ENCODE data around the gene SEMA5B.

SEMA5B gene

DNA sequence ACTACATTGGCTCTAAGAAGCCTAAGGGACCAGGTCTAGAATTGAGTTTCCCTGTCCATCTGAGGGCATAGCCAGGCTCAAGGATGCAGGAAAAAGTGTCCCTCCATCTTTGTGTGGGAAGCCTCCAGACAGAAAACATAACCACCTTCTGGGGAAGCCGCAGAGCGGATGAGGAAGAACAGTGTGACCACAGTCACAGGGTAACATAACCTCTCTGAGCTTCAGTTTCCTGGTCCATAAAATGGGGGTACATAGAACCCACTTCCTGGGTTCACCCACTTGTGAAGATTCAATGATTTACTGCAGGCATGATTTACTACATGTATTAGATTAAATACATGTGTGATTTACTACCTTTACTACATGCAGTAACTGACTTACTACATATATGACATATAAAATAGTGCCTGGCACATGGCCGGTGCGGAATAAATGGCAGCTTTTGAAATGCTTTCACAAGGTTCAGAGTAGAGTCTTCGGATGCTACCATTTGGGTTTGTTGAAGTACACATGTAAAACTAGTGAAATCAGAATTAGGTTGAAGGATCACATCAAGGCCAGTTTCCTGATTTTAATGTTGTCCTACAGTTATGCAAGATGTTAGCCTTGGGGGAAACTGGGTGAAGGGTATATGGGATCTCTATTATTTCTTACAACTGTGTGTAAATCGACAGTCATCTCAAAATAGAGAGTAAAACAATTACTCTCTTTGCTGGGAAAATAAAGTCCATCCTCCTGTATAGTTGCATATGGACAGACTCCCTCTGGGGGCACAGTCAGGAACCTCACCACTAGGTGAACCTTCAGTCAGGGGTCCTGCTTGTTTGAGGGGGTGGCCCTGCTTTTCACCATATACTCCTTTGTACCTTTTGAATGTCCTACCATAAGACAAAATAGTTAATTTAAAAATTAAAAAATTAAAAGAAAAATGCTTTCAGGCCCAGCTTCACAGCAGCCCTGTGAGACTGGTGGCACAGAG is 86.0 kb downstream of the SEMA5B start:
- DNase-seq: no peak

DNA sequence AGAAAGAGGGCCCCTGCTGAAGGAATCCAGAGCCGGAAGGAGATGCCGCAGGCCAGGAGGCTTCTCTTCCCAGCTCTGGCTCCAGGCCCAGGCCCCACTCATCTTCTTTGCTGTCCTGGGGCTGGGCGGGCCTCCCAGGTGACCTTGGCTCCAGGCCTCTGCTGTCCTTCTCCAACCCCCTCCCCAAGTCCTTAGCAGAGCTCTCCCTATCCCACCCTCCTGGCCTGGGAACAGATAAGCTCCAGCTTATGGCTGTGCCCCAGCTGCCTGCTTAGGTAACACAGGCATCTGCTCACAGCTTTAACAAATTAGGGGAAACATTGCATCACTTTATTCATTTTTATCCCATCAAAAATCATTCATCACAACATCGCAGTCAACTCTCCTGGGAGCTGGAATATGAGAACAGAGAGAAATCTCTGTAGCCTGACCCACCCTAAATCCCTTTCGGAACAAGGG is 86.9 kb downstream of the SEMA5B start:
- DNase-seq: no peak

DNA sequence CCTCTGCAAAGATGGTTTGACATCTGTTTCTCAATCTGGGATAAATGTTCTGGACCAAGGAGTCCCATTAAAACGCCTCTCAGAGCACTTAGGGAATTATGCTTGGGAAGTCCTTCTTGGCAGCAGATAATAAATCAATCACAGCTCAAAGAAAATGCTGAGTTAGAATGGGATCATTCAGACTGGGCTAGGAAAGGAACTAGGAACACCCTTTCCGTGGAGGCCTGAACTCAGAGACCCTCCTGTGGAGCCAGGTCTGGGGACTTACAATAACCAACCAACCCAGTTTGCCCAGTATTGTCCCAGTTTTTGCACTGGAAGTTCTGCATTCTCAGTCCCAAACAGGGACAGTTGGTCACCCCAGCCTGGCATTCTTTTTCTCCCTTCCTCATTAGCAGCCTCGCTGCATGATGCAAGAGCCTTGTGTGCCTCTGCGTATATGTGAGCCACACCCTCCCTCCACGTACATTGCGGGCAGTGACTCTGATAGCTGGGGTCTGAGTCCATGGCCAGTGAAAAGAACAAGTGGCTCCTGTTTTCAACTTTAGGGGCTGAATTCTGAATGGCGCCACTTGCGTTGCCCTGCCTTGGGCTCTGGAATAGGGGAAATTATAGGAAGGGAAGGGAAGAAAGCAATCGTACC is 88.7 kb downstream of the SEMA5B start:
- DNase-seq: no peak

DNA sequence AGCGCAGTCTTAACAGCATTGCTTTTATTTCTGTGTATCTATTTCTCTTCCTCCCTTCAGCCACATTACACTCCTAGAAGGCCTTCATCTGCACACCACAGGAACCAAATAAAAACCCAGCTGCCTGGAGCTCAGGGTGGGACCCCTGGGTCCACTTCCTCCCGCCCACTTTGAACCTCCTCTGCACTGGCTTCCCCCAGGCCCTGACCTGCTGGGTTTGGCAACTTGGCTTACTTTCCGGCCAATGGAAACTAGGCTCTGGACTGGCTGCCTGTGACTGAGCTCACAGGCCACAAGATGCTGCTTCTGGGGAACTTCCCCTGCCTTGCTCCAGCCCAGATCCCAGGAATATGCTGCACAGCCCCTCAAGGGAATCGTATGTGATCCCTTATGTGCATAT is 89.8 kb downstream of the SEMA5B start:
- DNase-seq: no peak

DNA sequence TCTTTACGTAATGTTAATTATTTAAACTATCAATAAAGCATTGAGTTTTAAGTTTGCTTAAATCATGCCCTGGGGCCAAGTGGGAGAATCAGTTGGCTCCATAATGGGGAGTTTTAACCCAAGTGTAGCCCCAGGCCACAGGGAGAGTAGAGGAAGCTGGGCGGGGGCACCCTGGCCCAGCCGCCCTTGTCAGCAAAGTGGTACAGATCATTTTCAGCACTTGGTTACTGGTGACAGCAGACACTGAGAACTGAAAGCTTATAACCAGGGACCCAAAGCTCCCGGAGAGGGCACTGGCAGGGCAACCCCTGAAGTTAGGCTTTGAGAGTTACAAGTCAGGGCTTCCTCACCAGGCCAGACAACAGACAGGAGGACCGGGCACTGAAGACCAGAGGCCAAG is 90.6 kb downstream of the SEMA5B start:
- DNase-seq: no peak

DNA sequence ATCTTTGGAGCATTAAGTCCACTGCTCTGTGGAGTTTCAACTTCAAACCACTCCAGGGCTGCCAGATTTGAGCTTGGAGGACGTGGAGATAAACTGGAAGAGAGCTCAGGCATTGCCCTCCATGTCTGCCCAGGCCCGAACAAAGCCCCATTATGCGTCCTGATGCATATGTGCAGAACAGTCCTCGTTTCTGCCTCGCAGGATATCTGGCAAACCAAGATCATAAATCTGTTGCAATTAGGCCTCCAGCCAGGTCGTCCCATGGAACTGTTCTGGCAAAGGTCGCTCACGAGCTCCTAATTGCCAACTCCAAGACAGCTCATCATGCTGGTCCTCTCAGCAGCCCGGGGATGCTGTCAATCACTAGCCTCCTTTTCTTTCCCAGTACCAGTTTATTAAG is 91.2 kb downstream of the SEMA5B start:
- DNase-seq: no peak

DNA sequence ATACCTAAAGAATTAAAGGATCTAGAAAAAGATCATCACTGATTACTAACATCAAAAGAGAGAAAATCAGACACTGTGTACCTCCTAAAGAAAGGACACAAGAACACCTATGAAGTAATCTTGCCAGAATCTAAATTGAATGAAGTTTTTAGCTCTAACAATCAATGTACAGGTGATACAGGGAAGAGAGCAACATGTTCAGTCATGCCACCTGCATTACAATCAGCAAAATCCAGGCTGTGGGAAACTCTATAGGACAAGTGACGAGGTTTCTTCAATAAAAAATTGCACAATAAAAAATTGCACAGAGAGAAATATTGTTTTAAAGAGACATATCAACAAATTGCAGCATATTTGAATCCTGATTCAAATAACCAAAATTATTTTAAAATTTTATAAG is 93.3 kb downstream of the SEMA5B start:
- no peak for DNase-seq

DNA sequence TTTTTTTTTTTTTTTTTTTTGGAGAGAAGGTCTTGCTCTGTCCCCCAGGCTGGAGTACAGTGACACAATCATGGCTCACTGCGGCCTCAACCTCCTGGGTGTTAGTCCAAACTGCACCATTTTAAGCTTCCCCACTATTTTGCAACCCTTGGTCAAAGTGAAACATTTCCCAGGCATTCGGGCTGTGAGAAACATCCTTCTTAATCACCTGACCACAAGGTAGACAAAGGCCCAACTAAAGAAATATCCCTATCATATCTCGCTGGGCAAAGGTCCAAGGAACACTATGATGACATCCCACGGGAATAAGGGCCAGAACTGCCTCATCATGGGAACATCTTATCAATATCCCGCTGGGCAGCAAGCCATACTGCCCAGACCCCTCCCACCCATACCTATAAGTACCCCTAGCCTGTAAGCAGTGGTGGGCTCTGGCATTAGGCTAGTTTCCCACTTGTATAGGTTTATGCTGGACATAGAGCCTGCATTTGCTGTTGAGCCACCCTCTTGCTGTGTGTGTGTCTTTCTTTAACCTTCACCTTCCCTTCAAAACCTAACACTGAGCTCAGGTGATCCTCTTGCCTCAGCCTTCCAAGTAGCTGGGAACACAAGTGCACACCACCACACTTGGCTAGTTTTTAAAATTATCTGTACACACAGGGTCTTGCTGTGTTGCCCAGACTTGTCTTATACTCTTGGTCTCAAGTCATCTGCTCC is 95.2 kb downstream of the SEMA5B start:
- DNase-seq: no peak

DNA sequence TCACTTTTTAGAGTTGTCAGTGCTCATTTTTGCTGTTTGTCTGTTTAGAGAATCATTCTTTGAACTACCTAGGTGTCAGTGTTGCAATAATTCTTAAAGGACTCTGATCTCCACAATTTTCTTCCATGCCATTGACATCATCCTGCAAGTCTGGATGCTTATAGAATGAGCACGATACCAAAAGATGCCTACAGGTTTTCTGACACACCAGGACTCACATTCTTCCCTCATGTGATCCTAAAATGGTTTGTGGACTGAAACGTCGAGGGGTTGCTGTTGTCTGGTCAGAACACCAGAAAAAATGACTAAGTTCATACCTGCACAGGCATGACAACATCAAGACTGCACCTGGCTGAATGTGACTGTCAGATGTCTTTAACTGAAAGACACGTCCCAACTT is 95.9 kb downstream of the SEMA5B start:
- DNase-seq: no peak

DNA sequence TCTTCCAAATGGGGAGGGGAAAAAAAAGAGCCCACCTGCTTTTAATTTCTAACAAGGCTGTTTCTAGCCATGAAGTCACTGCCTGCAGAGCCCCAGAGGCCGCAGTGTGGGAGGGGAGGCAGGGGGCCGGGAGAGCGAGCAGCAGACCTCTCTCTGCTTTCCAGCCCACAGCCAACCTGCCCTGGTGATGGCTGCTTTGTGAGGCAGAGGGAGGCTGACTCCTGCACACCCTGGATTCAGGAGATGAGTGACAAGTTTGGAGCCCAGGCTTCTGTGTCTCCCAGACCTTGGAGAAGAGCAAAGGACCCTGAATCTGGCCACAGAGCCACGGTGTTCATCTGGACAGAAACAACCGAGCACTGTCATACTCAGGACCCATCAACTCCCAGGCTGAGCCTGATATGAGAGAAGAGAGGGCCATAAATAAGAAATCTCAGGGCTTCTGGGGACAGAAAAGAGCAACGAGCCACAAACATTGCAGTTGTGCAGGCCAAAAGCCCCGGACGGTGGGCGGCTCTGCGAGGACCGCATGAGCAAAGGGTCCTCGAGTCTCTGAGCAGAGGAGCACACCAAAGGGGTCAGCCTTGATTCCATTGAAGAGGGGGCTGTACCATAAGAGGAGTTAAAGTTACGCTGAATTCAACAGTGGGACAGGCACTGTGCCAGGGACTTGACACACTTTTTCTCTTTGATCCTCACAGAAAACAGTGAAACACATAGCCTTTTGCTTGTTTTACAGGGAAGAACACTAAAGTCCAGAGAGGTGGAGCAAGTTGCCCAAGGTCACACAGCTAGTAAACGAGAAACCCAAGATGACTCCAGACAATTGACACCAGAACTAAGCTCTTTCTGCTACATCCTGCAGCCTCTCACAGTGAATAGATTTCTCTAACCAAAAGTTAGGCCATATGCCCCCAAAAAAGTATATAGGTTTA is 97.2 kb downstream of the SEMA5B start:
- DNase-seq: no peak

DNA sequence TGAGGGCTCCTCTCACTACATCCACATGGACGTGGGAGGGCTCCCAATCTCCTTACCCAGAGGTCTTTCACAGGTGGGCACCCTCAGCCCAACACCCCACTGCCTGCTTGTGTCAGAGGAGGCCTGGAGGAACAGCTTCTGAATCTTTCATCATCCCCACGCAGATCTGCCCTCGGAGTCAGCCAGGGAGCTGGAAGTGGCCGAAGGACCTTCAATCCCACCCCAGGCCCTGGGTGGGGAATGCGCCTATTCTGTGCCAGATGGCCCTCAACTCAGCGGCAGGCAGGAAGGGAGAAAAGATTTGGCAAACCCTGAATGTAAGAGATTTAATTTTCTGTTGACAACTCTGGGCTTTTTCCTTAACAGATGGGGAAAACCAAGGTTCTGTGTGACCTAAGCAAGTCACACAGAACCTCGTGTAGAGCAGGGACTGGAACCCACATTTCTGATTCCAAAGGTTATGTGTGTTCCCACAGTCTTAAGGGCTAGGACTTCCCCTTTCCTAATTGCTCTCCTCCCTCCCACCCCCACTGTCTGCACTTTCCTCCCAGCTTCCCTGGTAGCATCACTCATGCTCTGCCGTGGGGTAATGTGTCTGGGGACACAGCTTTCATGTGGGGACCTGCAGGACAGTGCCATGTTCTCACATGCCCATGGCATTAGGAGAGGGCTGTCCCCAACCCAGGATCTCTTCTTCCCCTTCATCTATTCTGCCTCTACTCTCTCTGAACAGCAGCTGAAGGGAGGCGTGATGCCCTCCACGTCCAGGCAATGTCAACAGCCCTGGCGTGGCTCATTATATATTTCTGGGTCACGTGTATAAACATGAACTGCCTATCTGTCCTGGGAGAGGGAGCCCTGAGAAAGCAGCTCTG is 98.1 kb downstream of the SEMA5B start:
- DNase-seq: no peak

DNA sequence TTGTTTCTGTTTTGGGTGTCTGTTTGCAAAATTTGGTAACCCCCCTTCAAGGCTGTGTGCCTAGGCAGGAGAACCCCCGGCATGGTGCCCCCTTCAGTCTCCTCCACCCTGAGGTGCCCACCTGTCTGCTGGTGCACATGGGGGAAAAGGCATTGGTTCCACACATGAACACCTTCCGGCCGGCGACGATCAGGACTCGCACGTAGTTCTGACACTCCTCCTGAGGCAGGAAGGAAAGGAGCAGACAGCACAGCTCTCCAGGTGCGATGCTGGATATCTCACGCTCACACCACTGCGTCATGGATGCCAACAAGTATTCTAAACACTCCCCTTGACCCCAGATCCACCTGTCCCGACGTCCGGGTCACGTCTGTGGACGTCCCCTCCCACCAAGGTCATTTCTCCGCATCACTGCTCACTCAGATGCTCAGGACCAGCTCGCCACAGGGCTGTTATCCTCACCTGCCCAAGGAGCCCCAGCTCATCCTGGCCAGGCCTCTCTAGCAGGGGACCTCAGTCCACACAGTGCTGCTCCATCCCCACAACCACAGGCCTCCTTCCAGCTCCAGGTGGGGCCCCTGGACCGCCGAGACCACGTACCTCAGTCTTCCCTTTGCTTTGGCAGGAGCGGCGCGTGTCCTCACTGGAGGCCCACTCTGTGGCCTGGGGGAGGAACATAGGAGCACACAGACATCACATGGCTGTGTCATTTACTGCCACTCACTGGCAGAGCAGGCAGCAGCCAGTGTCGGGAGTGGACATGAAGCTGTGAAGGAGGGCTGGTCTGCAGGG is 99.0 kb downstream of the SEMA5B start:
- no peak for DNase-seq

DNA sequence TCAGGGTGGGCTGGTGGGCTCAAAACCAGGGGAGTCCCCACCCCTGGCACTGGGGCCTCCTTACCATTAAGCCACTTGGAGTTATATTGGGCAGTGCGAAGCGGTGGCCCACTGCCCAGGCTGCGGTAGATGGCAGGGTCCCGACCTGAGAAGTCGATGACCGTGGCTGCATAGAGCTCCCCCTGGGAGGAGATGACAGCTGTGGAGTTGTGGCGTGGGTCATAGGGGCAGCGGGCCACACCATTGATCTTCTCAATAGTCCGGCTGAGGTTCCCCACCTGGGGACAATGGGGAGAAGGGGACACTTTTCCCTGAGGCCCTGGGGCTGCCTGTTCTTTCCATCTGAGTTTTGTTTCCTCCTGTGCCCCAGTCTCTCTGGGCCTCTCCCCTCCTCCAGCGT is 99.8 kb downstream of the SEMA5B start:
- no peak for DNase-seq

DNA sequence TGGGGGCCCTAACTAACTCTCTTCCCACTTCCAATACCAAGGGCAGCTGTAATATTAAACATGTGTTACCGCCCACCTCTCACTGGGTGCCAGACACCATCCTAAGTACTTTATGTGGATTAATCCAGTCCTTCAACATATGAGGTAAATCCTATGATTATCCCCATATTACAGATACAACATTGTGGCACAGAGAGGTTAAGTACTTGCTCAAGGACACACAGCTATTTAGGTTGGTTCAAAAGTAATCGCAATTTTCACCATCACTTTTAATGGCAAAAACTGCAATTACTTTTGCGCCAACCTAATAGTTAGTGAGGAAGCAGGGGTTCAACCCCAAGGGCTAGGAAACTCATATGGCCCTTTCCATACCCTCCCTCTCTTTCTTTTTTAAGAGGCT is 100.8 kb downstream of the SEMA5B start:
- no peak for DNase-seq

DNA sequence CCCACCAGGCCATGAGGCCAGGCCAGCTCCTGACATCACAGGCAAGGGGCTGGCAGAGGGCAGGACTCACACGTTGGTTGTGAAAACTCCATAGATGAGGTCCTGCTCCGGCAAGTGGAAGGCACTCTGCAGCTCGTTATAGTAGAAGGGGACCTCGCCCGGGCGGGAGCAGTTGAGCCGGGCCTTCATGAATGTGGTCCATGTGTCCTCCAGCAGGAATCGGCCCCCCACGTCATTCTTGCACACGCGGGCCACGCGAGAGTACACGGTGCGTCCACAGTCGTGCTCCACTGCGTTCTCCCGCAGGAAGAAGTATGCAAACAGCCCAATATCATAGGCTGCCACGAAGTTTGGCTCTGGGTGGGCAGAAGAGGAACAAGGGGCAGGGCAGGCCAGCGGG is 101.2 kb downstream of the SEMA5B start:
- DNase-seq: no peak

DNA sequence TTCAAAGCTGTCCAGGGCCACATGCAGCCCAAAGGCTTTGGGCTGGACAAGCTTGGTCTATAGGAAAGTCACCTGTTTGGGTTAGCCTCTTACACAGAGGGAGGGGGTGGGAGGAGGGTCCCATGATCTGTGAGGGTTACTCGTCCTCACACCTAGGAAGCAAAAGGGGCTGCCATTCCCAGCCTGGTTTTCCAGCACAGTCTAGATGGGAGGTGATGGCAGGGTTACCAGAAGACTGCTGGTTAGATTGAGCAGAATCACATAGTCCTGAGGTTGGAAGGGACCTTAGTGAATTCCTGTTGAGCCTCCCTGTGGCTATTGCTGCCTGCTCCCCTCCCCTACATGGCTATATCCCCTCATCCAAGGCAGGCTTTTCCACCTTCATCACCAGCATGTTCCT is 101.8 kb downstream of the SEMA5B start:
- no peak for DNase-seq

DNA sequence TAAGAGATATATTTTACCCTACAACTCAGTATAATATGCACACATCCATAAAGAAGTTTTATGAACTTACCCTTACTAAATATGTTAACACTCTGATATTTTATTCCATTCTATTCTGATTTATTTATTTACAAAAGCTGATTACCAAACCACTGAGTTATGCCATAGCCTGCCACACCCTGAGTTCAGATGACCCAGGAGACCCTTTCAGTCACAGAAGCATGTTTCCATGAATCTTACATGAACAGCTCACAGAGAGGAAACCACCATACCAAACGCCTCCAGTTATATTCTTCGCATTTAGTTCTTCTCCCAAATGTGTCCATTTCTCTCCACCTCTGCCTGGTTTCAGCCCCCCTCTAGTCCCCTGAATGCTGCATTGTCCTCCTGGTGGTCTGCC is 103.5 kb downstream of the SEMA5B start:
- DNase-seq: no peak

DNA sequence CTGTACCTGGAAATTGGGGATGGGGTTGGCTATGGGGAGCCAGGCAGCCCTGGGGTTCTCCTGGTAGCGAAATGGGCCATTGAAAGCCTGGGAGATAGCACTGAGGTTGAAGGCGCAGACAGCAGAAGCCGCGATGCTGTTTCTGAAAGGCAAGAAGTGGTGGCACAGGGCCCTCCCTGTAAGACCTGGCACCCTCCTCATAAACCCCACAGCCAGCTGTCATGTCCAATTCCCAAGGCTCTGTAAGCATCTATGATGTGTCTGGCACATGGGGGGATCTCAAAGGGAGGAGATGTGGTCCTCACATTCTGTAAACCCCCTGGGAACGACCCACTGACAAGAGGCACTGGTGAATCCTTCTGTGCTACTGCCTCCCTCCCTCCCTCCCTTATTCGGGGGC is 104.0 kb downstream of the SEMA5B start:
- DNase-seq: no peak

DNA sequence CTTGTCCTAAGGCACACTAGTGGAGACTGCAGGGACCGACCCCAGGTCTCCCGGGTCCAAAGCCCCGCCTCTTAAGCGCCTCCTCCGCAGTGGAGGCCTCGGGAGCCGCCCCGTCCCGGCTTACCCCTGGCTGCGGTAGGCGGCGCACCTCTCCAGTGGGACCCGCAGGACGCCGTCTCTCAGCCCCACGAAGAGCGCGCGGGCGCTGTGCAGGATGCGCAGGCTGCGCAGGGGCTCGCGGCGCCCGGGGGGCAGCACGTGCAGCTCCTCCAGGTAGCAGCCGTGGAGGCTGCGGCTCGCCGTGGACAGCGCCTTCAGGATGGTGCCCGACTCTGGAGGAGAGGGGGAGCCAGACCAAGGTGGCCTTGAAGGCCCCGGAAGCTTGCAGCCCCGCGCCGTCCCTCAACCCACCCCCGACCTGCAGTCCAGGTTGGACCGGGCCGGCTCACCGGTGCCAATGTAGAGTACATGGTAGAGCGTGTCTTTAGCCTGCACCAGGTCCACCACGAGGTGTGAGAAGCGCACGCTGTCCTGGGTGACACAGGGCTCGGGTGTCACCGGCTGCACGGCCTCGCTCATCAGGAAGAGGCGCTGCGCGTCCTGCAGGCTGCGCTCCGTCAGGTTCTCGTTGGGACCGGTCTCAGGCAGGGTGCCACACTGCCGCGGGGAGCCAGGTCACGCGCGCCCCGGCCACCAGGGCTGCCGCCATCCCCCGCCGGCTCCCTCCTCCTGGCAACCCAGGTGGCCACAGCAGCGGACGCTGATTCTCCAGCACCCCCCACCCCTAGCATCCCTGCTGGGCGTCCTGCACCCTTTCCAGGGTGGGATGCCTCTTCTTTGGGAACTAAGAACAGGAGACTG is 105.5 kb downstream of the SEMA5B start:
- DNase-seq: peak; percentile 77

DNA sequence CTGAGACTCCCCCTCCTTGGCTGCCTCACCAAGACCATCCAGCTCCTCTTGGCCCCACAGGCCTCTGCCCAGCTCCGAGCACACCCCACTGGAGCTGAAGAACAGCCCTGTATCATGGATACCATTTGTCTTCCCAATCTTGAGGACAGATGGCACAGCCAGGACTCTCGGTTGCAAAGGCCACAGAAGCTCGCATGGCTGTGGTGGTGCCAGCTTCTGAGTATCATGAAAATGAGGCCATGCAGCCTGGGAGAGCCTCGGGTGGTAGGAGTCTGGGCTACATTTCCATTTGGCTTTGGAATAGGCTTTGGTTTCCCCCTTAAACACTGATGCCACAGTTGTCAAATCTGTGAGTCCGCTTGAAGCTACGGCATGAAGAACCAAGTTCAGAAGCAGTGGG is 106.6 kb downstream of the SEMA5B start:
- DNase-seq: no peak
